MM.1S (cell line): ENCODE data around the gene CCDC73.

Experiments
- DNase-seq: peaks from one replicate; pipeline ENCODE4 v3.0.0-alpha.2; 2015
- H2AFZ ChIP-seq: fragments of 300-600 bp; sonication (generic); 2 replicates; pipeline ENCODE4 v1.6.0; 2016; ENCODE audit warnings: antibody characterized with exemption, low read length
- H3F3A ChIP-seq: fragments of 300-600 bp; sonication (generic); 2 replicates; pipeline ENCODE4 v1.6.1; 2016; ENCODE audit warnings: mild to moderate bottlenecking, antibody characterized with exemption, low read length, moderate library complexity, mixed read lengths; ENCODE audit not compliant: insufficient read depth
- H3K27ac ChIP-seq: fragments of 300-600 bp; sonication (generic); 2 replicates; pipeline ENCODE4 v1.5.1; 2016; ENCODE audit warnings: mild to moderate bottlenecking, low read length
- H3K27me3 ChIP-seq: fragments of 300-600 bp; sonication (generic); replicated peaks from 2 replicates; pipeline ENCODE4 v1.6.0; 2016; ENCODE audit warnings: low read length; ENCODE audit not compliant: insufficient read depth
- H3K36me3 ChIP-seq: fragments of 300-600 bp; sonication (generic); replicated peaks from 2 replicates; pipeline ENCODE4 v1.6.1; 2016; ENCODE audit warnings: mild to moderate bottlenecking, low read length, mixed read lengths; ENCODE audit not compliant: insufficient read depth
- H3K4me1 ChIP-seq: fragments of 300-600 bp; sonication (generic); 2 replicates; pipeline ENCODE4 v1.6.1; 2016; ENCODE audit warnings: low read length, mixed read lengths
- H3K4me2 ChIP-seq: fragments of 300-600 bp; sonication (generic); 2 replicates; pipeline ENCODE4 v1.6.0; 2016; ENCODE audit warnings: low read depth, low read length
- H3K4me3 ChIP-seq: fragments of 300-600 bp; sonication (generic); 2 replicates; pipeline ENCODE4 v1.5.1; 2016; ENCODE audit warnings: low read length, mixed read lengths
- H3K79me2 ChIP-seq: fragments of 300-600 bp; sonication (generic); 2 replicates; pipeline ENCODE4 v1.6.1; 2016; ENCODE audit warnings: mixed run types, low read length, mixed read lengths
- H3K9ac ChIP-seq: fragments of 300-600 bp; sonication (generic); 2 replicates; pipeline ENCODE4 v1.6.1; 2016; ENCODE audit warnings: low read length, mixed read lengths
- H3K9me2 ChIP-seq: fragments of 300-600 bp; sonication (generic); replicated peaks from 2 replicates; pipeline ENCODE4 v1.6.1; 2016; ENCODE audit warnings: mild to moderate bottlenecking, low read length, mixed read lengths; ENCODE audit not compliant: insufficient read depth
- H3K9me3 ChIP-seq: fragments of 300-600 bp; sonication (generic); replicated peaks from 2 replicates; pipeline ENCODE4 v1.6.1; 2016; ENCODE audit warnings: mild to moderate bottlenecking, low read length, mixed read lengths; ENCODE audit not compliant: insufficient read depth
- H4K20me1 ChIP-seq: fragments of 300-600 bp; sonication (generic); 2 replicates; pipeline ENCODE4 v1.6.1; 2016; ENCODE audit warnings: mild to moderate bottlenecking, low read length, moderate library complexity, mixed read lengths; ENCODE audit not compliant: insufficient read depth
- CTCF ChIP-seq: fragments of 300-600 bp; sonication (generic); IDR thresholded peaks from 2 replicates; pipeline ENCODE4 v1.5.1; 2016; ENCODE audit warnings: antibody characterized with exemption, low read length, mixed read lengths
- EZH2 ChIP-seq: fragments of 300-600 bp; sonication (generic); optimal IDR thresholded peaks from 2 replicates; pipeline ENCODE3; 2017; ENCODE audit warnings: low read depth, mild to moderate bottlenecking, antibody characterized with exemption, low read length, mixed read lengths
- EZH2phosphoT487 ChIP-seq: fragments of 300-600 bp; sonication (generic); IDR thresholded peaks from 2 replicates; pipeline ENCODE4 v1.6.1; 2018; ENCODE audit warnings: antibody characterized with exemption, low read length

Gene CCDC73

GRCh38 chr11:32567154-32567553 lies 227.3 kb downstream of the CCDC73 start:
- H3K27me3 ChIP-seq = no peaks in the 10 kb centered on the region
- no peak for DNase-seq
- H3K9ac ChIP-seq = no peak overlapping the region
- H3K4me3 ChIP-seq = no peak overlapping the region
- H4K20me1 ChIP-seq = no peaks in the 10 kb centered on the region
- H3K4me1 ChIP-seq = no peaks in the 10 kb centered on the region
- no peaks in the 10 kb centered on the region for H3K9me3 ChIP-seq
- H3K79me2 ChIP-seq = no peaks in the 10 kb centered on the region
- H3K27ac ChIP-seq = no peak overlapping the region
- H2AFZ ChIP-seq = no peak overlapping the region
- H3K4me2 ChIP-seq = no peak overlapping the region
- TF ChIP-seq CTCF (no peak), EZH2phosphoT487 (no peak), EZH2 (no peak)
- no peaks in the 10 kb centered on the region for H3K36me3 ChIP-seq
- H3F3A ChIP-seq = no peaks in the 10 kb centered on the region
- H3K9me2 ChIP-seq = no peaks in the 10 kb centered on the region

GRCh38 chr11:32566517-32566916 lies 227.9 kb downstream of the CCDC73 start:
- Histone ChIP-seq H3K27me3 (no peaks in the 10 kb centered on the region), H3K79me2 (no peaks in the 10 kb centered on the region), H3K27ac (no peak overlapping the region), H3K4me2 (no peak overlapping the region), H3K9ac (no peak overlapping the region), H3K4me1 (no peaks in the 10 kb centered on the region), H3K9me2 (no peaks in the 10 kb centered on the region), H3K4me3 (no peak overlapping the region), H2AFZ (peak overlapping the region; percentile 35; the same call in 1 of the 2 replicates), H3K9me3 (no peaks in the 10 kb centered on the region), H4K20me1 (no peaks in the 10 kb centered on the region), H3F3A (no peaks in the 10 kb centered on the region), H3K36me3 (no peaks in the 10 kb centered on the region)
- TF ChIP-seq EZH2 (no peak), EZH2phosphoT487 (no peak), CTCF (no peak)
- DNase-seq = no peak

GRCh38 chr11:32563600-32563959 lies 230.9 kb downstream of the CCDC73 start:
- no peak overlapping the region for H3K9ac ChIP-seq
- no peak overlapping the region for H3K27ac ChIP-seq
- no peaks in the 10 kb centered on the region for H3K9me3 ChIP-seq
- H3K27me3 ChIP-seq = no peaks in the 10 kb centered on the region
- H3K4me3 ChIP-seq = no peak overlapping the region
- H3K79me2 ChIP-seq = no peaks in the 10 kb centered on the region
- no peak for DNase-seq
- no peaks in the 10 kb centered on the region for H3K9me2 ChIP-seq
- TF ChIP-seq EZH2 (no peak), EZH2phosphoT487 (no peak), CTCF (no peak)
- H4K20me1 ChIP-seq = no peaks in the 10 kb centered on the region
- no peaks in the 10 kb centered on the region for H3K4me1 ChIP-seq
- H3K36me3 ChIP-seq = no peaks in the 10 kb centered on the region
- no peaks in the 10 kb centered on the region for H3F3A ChIP-seq
- no peak overlapping the region for H3K4me2 ChIP-seq
- no peak overlapping the region for H2AFZ ChIP-seq
